ENCODE data around the gene KNSTRN.

The KNSTRN gene

DNA sequence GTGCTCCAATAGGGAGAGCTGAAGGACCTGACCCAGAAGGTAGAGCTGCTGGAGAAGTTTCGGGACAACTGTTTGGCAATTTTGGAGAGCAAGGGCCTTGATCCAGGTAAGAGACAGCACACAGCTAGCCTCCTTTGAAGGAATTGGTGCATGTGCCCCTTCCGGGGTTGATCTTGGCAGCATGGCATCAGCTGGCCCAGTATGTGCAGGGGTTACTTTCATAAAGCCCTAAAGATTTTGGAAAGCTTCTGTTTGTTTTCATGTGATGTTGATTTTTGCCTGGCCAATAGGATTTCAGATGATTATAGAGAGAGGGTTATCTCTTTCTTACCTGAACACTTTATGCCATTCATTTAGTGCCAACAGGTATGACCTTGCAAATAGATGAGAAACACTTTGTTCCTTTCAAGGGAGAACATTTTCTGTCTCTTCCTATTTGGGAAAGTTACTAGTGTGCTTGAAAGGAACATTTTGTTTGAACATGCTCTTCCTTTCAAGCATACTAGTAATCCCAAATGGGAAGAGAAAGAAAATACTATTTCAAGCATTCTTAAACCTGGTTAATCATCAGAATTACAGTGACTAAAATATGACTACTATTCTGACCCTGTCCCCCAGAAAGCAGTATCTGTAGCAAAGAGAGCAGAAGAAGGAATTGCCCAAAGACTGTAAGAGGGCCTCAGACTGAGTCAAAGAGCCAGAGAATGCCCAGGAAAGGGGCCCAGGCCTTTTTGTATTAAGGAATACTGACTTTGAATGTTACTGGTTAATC, 7.5 kb downstream of the KNSTRN start:
- no peak for FAIRE-seq

GRCh38 chr15:40392986-40393948, 10.7 kb downstream of the KNSTRN start:
- no peak for DNase-seq (ENCODE audit: extremely low spot score, insufficient read length, low read depth)
- FAIRE-seq: no peak

More for the DNA sequence above, 7.5 kb downstream of the KNSTRN start:
- no peak for DNase-seq (ENCODE audit: extremely low spot score, insufficient read length, low read depth)

GRCh38 chr15:40397688-40398412, 15.3 kb downstream of the KNSTRN start:
- DNase-seq (ENCODE audit: extremely low spot score, insufficient read length, low read depth): no peak
- no peak for FAIRE-seq

DNA sequence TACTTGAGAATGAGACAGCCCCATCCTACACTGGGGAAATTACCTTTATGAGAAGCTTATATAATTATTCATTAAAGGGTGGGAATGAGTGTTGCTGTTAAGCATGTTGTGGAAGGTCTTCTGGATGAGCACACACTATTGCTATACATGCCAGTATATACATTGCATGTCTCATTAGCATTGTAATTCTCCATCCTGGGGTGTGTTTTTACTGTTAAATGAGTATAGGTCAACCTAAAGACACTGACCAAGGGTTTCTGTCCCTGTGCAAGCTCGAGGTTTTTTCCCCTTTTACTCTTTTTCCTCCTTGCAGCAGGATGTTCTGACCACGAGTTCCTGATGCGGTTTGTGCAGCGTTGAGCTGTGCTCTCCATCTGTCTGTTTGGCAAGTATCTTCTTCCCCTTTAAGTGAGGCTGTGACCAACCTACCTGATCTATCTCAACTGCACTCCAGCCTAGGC, 15.9 kb downstream of the KNSTRN start:
- FAIRE-seq (peak; percentile 94), DNase-seq (ENCODE audit: extremely low spot score, insufficient read length, low read depth) (no peak)

GRCh38 chr15:40399370-40399769, 16.8 kb downstream of the KNSTRN start:
- no peak for FAIRE-seq
- DNase-seq (ENCODE audit: extremely low spot score, insufficient read length, low read depth): no peak

- peak; percentile 93 for DNase-seq (ENCODE audit: extremely low spot score, insufficient read length, low read depth)
- peak; percentile 99 for FAIRE-seq
These were observed 23.2 kb downstream of the KNSTRN start, which contains the start of gene IVD for GRCh38 chr15:40405501-40406381. IVD (plus strand) TSS chr15:40405795; CDS start chr15:40405828, 33 bp downstream.

DNA sequence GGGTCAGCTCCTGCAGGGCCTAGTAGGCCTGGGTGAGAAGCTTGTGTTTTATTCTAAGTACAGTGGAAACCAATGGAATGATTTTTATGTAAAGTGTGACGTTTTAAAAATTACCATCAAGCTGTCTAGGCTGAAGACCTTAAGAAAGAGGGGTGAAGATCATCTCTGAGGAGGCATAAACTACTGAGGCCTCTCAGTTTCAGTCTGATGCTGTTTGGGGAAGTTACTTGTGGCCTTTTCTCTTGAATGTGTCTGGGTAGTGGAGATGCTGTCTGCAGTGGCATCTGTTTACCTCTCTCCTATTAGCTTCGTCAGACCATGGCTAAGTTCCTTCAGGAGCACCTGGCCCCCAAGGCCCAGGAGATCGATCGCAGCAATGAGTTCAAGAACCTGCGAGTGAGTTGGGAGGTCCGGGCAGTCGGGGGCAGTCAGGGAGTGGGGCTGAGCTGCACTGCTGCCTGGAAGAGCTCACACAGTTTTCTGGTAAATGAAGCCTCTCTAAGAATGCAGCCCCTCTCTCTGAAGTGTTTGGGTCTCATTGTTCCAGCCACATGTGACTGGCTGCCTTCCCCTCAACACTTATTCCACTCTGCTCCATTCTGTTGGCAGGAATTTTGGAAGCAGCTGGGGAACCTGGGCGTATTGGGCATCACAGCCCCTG, 24.9 kb downstream of the KNSTRN start:
- FAIRE-seq: peak; percentile 92
- no peak for DNase-seq (ENCODE audit: extremely low spot score, insufficient read length, low read depth)

- FAIRE-seq: peak; percentile 46
- no peak for DNase-seq (ENCODE audit: extremely low spot score, insufficient read length, low read depth)
These were observed 26.8 kb downstream of the KNSTRN start for GRCh38 chr15:40409366-40409765.

GRCh38 chr15:40410476-40410875, 28.0 kb downstream of the KNSTRN start:
- FAIRE-seq: no peak

DNA sequence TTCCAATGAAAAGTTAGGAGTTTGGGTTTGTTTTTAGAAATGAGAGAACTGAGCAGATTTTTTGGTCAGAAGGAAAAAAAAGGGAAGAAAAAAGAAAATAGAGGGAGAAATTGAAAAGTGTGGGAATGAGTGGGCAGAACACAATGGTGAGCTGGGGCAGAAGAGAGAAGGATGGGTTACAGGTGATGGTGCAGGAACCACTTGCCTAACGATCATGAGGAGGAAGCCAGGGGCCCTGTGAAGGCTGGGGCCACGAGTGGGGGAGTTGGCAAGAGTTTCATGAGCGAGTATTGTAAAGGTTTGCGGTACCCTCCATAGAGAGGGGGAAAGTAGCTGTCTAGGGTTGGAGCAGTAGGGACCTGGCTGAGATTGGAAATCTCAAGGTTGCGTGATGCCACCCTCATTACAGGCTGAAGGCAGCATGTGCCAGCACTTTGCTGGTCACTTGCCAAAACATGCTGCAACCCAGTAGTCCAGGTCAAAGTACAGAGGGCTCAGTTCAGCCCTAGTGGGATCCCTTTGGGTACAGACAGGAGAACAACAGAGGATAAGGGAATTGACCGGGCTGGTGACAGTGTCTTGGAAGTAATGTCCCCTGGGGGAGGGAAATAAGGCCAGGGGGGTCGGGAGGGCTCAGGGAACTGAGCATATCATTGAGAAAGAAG, 29.7 kb downstream of the KNSTRN start:
- no peak for DNase-seq (ENCODE audit: extremely low spot score, insufficient read length, low read depth)
- no peak for FAIRE-seq

More at GRCh38 chr15:40410476-40410875, 28.0 kb downstream of the KNSTRN start:
- DNase-seq (ENCODE audit: extremely low spot score, insufficient read length, low read depth): no peak

GRCh38 chr15:40413036-40413435, 30.5 kb downstream of the KNSTRN start:
- FAIRE-seq (no peak), DNase-seq (ENCODE audit: extremely low spot score, insufficient read length, low read depth) (no peak)

DNA sequence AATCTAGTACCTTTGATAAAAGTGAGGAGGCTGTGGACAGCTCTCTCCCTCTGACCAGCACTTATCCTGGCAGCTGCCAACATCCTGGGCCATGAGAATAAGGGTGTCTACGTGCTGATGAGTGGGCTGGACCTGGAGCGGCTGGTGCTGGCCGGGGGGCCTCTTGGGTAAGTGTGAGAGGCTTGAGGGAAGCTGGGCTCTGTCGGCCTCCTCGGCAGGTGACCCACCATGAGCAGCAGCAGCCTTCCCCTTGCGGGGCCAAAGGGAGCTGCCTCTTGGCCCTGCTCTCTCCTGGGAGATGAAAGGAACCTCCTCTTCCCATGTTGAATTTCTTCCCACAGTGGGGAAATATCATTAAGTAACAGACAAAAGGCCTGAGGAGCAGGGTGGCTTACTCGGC, 32.3 kb downstream of the KNSTRN start:
- DNase-seq (ENCODE audit: extremely low spot score, insufficient read length, low read depth) (no peak), FAIRE-seq (no peak)

DNA sequence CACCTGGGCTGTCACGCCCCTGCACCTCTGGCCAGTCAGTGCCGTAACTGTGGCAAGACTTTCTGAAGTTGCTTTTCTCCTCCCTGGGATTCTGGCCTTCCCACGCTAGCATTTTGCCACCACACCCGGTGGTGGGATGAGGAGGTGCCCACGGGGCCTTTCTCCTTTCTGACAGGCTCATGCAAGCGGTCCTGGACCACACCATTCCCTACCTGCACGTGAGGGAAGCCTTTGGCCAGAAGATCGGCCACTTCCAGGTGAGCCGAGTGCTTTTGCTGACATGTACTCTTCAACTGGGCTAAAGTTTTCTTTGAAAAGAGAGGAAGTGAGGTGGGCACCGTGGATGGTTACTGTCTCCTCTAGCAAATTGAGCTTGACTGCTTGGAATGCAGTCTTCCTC, 32.7 kb downstream of the KNSTRN start:
- DNase-seq (ENCODE audit: extremely low spot score, insufficient read length, low read depth) (no peak), FAIRE-seq (no peak)

DNA sequence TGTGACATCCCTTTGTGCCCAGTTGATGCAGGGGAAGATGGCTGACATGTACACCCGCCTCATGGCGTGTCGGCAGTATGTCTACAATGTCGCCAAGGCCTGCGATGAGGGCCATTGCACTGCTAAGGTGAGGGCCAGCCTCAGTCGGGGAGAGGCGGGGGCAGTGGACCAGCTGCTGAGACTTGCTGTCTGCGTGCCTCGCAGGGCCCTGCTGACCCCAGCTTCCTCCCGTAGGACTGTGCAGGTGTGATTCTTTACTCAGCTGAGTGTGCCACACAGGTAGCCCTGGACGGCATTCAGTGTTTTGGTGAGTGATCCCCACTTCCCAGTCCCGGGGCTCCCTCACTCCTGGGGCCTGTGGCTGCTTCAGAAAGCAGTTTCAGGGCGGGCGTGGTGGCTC, 33.5 kb downstream of the KNSTRN start:
- DNase-seq (ENCODE audit: extremely low spot score, insufficient read length, low read depth) (no peak), FAIRE-seq (no peak)

DNA sequence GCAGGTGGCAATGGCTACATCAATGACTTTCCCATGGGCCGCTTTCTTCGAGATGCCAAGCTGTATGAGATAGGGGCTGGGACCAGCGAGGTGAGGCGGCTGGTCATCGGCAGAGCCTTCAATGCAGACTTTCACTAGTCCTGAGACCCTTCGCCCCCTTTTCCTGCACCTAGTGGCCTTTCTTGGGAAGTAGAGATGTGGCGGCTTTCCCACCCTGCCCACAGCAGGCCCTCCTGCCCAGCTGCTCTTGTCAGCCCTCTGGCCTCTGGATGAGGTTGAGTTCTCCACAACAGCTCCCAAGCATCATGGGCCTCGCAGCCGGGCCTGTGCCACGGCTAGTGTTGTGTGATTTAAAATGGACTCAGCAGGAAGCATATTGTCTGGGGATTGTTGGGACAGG, 35.6 kb downstream of the KNSTRN start:
- DNase-seq (ENCODE audit: extremely low spot score, insufficient read length, low read depth): no peak
- no peak for FAIRE-seq

DNA sequence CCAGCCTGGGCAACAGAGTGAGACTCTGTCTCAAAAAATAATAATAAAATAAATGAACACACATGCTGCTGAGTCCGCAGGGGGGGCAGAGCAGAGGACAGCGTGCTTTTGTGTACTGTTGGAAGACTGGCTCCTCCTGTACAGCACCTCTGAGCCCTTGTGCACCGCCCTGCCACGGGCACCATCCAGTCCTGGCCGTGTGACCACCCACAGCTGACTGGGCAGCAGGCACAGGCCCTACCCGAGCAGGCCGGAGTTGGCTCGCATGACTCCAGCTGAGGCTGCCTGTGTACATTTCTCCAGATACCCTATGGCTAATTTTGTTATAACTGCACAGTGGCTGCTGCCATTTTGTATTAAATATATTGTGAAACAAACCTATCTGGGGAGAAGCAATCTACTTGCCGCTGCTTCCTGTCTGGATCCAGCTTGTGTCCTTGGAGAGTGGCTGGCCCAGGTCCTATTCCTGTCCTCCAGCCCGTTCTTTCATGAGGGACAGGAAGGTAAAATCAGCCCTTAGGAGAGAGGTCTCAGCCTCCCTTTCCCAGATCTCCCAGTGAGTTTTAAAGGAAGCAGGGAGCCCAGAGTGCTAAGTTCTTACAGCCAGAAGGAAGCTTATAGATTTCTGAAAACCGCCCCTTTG, 37.7 kb downstream of the KNSTRN start:
- no peak for DNase-seq (ENCODE audit: extremely low spot score, insufficient read length, low read depth)

DNA sequence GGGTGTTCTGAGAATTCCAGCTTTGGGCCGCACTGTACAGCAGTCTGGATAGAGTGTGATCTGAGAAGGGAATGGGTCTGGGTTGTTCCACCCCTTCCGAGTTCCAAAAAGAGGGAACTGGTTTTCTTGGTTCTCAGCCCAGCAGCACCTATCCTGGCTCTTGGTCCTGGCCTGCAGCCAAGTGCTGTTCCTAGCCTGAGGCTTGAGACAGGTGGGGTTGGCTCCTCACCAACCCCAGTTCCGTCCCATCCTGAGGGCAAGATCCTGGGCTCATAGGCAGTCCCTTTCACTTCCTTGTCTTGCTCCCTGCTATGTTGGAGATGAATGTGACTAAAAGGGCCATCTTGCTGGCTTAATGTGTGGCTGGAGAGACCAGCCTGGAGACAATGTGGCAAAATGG, 38.3 kb downstream of the KNSTRN start:
- DNase-seq (ENCODE audit: extremely low spot score, insufficient read length, low read depth): no peak
- no peak for FAIRE-seq

More for the DNA sequence above, 37.7 kb downstream of the KNSTRN start:
- no peak for FAIRE-seq

Measured in GM18507 (cell line).